ENCODE measurements around the gene SLC2A10. TPM values are rescaled to one million over a fixed set of nuclear protein-coding genes. Genes with fewer than 3 reads are reported as not detected.

The SLC2A10 gene
- total and polyA plus RNA-seq, 10 of the 15 experiments (the other 5 are each of a cell fraction or from before 2014, with no cell fraction given), result not detected

DNA sequence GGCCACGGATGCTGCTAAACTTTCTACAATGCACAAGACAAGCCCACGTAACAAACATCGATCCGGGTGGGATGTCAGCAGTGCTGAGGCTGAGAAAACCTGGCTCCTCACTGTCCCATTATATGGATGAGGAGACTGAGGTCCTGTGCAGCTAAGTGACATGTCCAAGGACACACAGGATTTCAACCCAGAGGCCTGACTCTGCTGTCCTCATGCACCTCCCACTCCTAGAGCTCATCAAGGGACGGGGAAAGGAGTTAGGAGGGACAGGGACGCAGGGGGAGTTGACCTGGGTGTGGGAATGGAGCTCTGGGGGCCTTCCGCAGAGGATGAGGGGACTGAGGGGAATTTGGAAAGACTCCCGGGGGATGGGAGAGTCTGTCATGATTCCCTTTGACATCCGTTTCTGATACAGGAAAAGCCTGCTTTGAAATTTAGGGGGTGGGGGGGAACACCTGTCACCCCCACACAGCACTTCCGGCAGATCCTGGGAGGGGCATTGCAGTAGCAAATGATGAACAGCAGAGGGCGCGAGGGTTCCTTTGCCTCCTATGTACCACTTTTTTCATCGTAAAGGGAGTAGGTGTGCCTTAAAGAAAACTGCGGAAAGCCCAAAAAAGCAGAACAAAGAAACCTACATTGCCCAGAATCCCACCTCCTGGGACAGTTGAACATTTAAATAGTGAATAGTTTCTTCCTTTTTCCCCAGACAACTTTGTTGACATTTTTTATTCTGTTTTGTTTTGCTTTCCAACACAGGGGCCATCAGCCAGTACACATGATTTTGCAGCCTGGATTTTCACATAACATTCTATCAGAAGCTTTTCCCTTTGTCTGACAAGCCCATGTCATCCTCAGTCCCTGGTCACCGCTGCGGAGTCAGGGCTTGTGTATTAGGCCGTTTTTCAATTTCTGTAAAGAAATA lies 48.6 kb downstream of the SLC2A10 start (continued):
- 0 out of 3 replicates have a peak, but pooled peaks of 1 of the 2 experiments have one; percentile 7 for TF ChIP-seq EGR1 (IDR thresholded peaks at IDR 0.05; ENCODE audit: borderline replicate concordance in 1 of 2, low read depth in 2 of 2, low read length in 2 of 2)
- TF ChIP-seq EED (IDR thresholded peaks at IDR 0.05; ENCODE audit: low read depth), result 0 out of 2 replicates have a peak, but pooled peaks have one; percentile 13
- no peak for TF ChIP-seq ZNF24 (IDR thresholded peaks at IDR 0.05)
- TF ChIP-seq GATAD2B (conservative IDR thresholded peaks at IDR 0.05; ENCODE audit: low read depth), result no peak
- peak; percentile 68 for TF ChIP-seq RAD21 (IDR thresholded peaks at IDR 0.05; ENCODE audit: insufficient read depth, low read depth, low read length)
- no peak for TF ChIP-seq KLF5 (IDR thresholded peaks at IDR 0.05; ENCODE audit: partially characterized antibody)
- TF ChIP-seq SMAD5 (IDR thresholded peaks at IDR 0.05; ENCODE audit: low read depth), result no peak
- TF ChIP-seq SP1 (IDR thresholded peaks at IDR 0.05; ENCODE audit: low read depth, low read length), result no peak
- TF ChIP-seq, protein P1, sequence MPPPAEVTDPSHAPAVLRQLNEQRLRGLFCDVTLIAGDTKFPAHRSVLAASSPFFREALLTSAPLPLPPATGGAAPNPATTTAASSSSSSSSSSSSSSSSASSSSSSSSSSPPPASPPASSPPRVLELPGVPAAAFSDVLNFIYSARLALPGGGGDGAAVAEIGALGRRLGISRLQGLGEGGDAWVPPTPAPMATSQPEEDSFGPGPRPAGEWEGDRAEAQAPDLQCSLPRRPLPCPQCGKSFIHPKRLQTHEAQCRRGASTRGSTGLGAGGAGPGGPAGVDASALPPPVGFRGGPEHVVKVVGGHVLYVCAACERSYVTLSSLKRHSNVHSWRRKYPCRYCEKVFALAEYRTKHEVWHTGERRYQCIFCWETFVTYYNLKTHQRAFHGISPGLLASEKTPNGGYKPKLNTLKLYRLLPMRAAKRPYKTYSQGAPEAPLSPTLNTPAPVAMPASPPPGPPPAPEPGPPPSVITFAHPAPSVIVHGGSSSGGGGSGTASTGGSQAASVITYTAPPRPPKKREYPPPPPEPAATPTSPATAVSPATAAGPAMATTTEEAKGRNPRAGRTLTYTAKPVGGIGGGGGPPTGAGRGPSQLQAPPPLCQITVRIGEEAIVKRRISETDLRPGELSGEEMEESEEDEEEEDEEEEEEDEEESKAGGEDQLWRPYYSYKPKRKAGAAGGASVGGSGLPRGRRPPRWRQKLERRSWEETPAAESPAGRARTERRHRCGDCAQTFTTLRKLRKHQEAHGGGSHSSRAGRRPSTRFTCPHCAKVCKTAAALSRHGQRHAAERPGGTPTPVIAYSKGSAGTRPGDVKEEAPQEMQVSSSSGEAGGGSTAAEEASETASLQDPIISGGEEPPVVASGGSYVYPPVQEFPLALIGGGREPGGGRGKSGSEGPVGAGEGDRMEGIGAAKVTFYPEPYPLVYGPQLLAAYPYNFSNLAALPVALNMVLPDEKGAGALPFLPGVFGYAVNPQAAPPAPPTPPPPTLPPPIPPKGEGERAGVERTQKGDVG (CRISPR knock-in tag; IDR thresholded peaks at IDR 0.05), result no peak
- no peak for TF ChIP-seq LARP7 (IDR thresholded peaks at IDR 0.05)
- TF ChIP-seq RAD51 (IDR thresholded peaks at IDR 0.05), result no peak
- TF ChIP-seq, protein P2, sequence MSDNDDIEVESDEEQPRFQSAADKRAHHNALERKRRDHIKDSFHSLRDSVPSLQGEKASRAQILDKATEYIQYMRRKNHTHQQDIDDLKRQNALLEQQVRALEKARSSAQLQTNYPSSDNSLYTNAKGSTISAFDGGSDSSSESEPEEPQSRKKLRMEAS (IDR thresholded peaks at IDR 0.05; ENCODE audit: low read depth, low read length), result no peak
- no peak for TF ChIP-seq HDGF (IDR thresholded peaks at IDR 0.05)
- no peak for TF ChIP-seq JUNB (IDR thresholded peaks at IDR 0.05)
- TF ChIP-seq, protein P3, sequence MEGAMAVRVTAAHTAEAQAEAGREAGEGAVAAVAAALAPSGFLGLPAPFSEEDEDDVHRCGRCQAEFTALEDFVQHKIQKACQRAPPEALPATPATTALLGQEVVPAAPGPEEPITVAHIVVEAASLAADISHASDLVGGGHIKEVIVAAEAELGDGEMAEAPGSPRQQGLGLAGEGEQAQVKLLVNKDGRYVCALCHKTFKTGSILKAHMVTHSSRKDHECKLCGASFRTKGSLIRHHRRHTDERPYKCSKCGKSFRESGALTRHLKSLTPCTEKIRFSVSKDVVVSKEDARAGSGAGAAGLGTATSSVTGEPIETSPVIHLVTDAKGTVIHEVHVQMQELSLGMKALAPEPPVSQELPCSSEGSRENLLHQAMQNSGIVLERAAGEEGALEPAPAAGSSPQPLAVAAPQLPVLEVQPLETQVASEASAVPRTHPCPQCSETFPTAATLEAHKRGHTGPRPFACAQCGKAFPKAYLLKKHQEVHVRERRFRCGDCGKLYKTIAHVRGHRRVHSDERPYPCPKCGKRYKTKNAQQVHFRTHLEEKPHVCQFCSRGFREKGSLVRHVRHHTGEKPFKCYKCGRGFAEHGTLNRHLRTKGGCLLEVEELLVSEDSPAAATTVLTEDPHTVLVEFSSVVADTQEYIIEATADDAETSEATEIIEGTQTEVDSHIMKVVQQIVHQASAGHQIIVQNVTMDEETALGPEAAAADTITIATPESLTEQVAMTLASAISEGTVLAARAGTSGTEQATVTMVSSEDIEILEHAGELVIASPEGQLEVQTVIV (IDR thresholded peaks at IDR 0.05; ENCODE audit: borderline replicate concordance, partially characterized antibody), result no peak
- TF ChIP-seq SUZ12 (IDR thresholded peaks at IDR 0.05; ENCODE audit: unreplicated experiment), result no peak
- no peak for TF ChIP-seq BCL11A (IDR thresholded peaks at IDR 0.05; ENCODE audit: low read depth, low read length)
- no peak for TF ChIP-seq FOS (IDR thresholded peaks at IDR 0.05; ENCODE audit: borderline replicate concordance, extremely low read depth, insufficient read length)
- no peak for TF ChIP-seq MTA2 (IDR thresholded peaks at IDR 0.05; ENCODE audit: low read depth)
- TF ChIP-seq YY1 (IDR thresholded peaks at IDR 0.05; ENCODE audit: low read depth, low read length), result 0 out of 2 replicates have a peak, but pooled peaks have one; percentile 21
- TF ChIP-seq, protein P4, sequence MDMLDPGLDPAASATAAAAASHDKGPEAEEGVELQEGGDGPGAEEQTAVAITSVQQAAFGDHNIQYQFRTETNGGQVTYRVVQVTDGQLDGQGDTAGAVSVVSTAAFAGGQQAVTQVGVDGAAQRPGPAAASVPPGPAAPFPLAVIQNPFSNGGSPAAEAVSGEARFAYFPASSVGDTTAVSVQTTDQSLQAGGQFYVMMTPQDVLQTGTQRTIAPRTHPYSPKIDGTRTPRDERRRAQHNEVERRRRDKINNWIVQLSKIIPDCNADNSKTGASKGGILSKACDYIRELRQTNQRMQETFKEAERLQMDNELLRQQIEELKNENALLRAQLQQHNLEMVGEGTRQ (IDR thresholded peaks at IDR 0.05; ENCODE audit: borderline replicate concordance, low read depth, low read length), result no peak
- TF ChIP-seq, protein P5, sequence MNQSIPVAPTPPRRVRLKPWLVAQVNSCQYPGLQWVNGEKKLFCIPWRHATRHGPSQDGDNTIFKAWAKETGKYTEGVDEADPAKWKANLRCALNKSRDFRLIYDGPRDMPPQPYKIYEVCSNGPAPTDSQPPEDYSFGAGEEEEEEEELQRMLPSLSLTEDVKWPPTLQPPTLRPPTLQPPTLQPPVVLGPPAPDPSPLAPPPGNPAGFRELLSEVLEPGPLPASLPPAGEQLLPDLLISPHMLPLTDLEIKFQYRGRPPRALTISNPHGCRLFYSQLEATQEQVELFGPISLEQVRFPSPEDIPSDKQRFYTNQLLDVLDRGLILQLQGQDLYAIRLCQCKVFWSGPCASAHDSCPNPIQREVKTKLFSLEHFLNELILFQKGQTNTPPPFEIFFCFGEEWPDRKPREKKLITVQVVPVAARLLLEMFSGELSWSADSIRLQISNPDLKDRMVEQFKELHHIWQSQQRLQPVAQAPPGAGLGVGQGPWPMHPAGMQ (IDR thresholded peaks at IDR 0.05; ENCODE audit: borderline replicate concordance), result no peak
- TF ChIP-seq YBX1 (IDR thresholded peaks at IDR 0.05), result no peak

Measured in GM12878 (cell line).